Activated naive CD4-positive, alpha-beta T cell (primary cell): ENCODE results near the gene CHCHD6.
A peak's percentile ranks its signal among the peaks of the same experiment; 100 is the strongest.

Source experiments
- DNase-seq, 4 experiments: peaks; one replicate each; lab custom pipeline; 2025; lab: John Stamatoyannopoulos, UW

The CHCHD6 gene

DNA sequence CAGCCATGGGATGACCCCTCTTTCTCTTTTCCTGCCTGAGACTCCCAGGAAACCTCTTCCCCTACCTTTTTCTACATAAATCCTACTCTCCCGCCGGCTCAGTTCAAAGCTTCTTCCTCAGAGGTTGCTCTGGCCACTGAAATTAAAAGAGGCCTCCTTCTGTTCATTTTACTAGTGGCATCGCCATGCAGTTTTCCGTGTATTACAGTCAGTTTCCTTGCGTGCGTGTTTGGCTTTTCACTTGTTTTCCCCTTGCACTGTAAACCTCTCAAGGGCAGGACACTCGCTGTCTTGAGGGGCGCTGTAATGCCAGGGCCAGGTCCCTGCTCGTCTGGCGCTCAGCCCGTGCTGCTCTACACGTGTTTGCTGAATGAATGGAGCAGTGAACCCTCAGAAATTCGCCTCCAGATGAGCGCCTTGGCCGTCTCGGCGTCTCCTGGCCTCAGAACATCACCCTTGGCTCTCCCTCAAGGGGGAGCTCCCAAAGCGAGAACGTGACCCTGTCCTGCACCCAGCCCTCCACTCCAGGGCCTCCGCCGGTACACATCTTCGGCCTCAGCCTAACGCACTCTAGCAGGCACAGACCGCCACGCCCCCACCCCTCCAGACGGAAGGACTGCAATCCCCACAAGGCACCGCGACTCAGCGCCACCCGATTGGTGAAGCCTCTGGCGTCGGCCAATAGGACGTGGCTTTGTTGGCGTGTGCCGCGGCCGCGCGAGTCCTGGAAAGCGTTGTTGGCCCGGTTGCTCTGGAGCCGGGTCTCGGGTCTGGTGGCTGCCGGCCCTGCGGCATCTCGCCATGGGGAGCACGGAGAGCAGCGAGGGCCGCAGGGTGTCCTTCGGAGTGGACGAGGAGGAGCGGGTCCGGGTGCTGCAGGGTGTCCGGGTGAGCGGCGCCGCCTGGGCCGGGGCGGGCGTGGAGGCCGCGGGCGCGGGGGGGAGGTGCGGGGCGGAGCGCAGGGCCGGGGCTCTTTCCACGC is at the start of gene CHCHD6:
Gene CHCHD6 (plus strand): TSS at position 729 of the 982 bp plus-strand sequence. CDS start 73 bp downstream, at position 802.
- DNase-seq, result peak; percentile 92 to 96 (median 96)

DNA sequence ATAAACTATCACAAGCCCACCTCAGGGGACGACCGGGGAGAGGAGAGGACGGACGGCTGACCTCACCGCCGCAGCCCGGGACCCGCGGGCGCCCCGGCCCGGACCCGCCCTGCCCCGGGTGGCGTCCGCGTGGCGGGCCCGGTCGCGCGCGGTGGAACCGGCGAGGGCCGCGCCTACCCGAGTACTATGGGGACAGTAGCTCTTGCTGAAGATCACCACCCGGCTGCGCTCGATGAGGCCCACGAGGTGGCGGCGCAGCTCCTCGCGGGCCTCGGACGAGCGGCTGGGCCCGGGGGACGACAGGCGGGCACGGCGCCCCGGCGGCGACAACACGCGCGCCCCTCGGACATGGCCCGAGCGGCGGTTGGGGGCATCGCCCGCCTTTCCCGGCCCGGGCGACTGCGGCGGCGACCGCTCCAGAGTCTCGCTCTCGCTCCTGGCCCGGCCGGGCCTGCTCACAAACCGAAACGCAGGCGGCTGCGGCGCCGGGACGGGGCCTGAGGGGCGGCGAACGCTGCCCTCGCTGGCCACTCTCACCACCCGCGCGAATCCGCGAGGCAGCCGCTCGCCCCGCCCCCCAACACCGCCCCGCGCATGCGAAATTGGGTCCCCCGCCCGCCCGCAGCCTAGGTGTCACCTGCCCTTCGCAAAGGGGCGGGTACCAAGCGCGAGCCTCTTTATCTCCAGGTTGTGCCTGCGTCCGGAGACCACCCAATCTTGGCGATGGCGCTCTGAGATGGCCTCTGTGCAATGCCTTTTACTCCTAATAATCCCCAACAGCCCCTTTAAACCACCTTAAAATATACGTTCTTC is 49.3 kb upstream of the CHCHD6 start, which contains the start of gene TXNRD3:
Gene TXNRD3 (minus strand): TSS at position 554 of the 813 bp plus-strand sequence.
- DNase-seq, result peak; percentile 31 to 81 (median 54)

DNA sequence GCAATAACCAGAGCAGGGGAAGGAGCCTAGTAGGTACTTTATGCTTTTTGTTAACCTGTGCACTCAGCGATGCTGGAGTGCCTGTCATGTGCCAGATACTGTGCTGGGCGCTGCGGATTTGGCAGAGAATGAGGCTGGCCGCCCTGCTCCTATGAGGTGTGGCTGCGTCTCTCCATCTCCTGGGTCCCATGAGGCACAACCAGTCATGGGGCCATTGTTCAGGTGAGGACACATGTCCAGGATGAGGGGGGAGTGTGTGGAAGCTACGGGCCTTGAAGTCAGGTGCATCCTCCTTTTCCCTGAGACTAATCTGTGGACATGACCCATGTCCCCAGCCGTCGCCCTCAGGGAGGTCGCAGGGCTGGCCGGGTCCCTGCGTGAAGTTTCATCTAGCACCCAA is 48.2 kb upstream of the CHCHD6 start:
- no peak for DNase-seq

- DNase-seq, result no peak
These were observed 47.5 kb upstream of the CHCHD6 start for GRCh38 chr3:126656371-126657134.

- DNase-seq, result no peak
These were observed 46.1 kb upstream of the CHCHD6 start for GRCh38 chr3:126657901-126658300.

DNA sequence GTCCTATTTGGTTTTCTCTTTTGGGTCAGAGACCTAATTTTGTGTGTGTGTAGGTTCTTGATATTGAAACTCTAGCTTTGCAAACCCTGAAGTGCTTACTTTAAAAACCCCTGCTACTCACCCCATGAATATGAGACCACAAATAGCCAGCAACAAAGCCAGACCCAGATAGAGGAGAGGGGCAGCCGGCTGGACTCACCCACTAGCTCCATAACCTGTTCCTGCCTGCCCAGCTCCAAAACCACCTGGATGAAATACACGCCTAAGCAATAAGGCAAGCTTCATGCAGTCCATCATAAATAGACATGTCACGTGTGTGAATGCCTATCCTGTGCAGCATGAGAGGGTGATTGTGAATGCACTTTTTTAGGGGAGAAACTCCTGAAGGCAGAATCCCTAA is 45.5 kb upstream of the CHCHD6 start:
- DNase-seq, result no peak

- no peak for DNase-seq
These were observed 43.8 kb upstream of the CHCHD6 start for GRCh38 chr3:126659915-126660886.

DNA sequence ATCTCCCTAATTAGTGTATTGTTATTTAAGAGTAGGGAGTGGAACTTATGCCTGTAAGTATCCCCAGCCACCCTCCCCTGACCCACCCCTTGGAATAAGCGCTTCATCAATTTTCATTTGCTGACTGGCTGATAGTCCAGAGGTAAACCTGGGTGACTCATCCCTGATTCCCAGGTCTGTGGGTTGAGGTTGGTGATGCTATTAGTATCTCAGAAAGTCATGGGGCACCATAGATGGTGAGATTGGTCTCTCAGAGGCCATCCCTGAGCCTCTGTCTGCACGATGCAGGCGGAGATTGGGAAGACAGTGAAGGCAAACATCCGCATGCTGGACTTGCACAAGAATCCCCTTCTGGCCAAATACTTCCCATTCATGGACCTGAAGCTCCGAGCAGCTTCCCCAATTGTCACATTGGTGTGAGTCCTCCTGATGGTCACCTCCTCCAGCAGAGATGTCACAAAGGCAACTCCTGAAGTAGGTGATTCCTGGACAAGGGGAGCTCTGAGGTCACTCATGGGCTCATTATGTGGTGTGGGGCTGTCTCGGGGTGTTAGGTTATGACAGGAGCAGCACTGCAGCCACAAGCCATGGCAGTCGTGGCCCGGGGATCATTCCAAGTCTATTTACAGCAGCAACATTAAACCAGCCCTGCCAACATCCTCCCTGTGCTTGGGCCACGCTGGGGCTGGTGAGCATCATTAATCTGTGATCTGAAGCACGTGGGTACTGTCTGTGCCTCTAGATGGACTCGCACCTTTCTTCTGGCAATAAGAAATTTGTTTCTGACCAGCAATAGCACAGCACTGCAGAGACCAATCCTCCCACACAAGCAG is 42.3 kb upstream of the CHCHD6 start:
- DNase-seq, result no peak

- no peak for DNase-seq
These were observed 40.8 kb upstream of the CHCHD6 start for GRCh38 chr3:126663257-126663656.

- no peak for DNase-seq
These were observed 40.3 kb upstream of the CHCHD6 start for GRCh38 chr3:126663750-126664149.

DNA sequence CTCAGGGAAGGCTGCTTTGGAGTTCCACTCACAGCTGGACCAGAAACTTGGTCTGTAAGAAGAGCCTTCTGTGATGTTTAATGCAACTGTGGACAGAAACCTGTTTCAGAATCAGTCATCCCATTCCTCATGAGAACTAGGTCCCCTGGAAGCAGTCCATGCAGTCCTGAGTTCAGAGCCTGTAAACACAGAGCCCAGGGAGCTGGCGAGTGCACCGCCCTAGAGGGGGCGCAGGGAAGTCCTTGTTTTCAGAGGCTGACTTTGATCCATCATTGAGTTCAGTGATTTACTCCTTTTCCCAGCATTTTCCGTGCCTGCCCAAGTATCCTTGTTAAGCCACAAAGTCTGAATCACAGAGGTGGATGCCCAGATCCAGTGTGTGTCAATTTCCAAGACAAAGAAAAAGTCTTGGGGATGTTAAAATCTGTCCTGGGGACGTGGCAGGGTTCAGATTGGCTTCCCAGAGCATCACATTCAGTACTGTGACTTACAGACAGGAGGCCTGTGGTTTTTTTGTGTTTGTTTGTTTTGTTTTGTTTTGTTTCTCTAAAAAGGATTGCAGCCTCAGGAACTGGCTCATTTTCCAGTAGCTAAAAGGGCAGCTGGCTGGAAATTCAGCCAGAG is 39.3 kb upstream of the CHCHD6 start:
- no peak for DNase-seq

- no peak for DNase-seq
These were observed 38.7 kb upstream of the CHCHD6 start for GRCh38 chr3:126665221-126665936.

DNA sequence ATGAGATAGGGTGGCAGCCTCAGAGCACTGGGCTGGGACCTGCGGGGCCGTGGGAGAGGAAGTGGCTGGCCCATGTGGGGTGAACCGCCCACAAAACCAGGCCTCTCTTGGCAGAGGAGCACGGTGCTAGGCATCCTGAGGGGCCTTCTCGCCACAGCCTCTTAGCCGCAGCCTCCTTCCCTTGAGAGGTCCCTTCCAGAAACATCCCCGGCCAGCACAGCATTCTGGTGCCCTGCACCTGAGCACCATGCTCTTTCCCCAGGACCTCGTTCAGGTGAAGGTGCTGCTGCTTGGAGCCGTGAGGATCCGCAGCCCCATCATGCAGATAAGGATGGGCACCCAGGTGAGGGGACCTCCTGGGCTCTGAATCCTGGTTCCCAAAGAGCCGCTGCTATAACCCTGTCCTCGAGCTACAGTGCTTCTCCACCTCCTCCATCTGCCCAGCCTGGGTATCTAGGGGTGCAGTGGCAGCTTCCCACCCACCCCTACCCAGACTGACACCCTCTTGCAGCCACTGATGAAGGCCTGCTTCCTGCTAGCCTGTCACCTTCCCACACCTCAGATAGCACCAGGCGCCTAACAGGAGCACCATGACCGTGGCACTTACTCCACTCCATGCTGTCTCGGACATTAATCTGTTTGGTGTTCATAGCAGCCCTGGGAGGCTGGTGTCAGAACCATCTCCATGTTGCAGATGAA is 37.9 kb upstream of the CHCHD6 start:
- no peak for DNase-seq

- no peak for DNase-seq
These were observed 37.1 kb upstream of the CHCHD6 start for GRCh38 chr3:126666658-126667528.

GRCh38 chr3:126667631-126668449 is 36.2 kb upstream of the CHCHD6 start:
- DNase-seq, result no peak
